Aorta (tissue), 5 donors: ENCODE results near the gene IL17REL. TPM values are rescaled to one million over a fixed set of nuclear protein-coding genes. Genes with fewer than 3 reads are reported as not detected.

Experiments
- ATAC-seq: fragments of 200-7000 bp; cut with Tn5 transposase; one replicate; pipeline ENCODE4 v1.9.1; 2022; ENCODE audit warnings: moderate library complexity; ENCODE audit not compliant: low FRiP score
- DNase-seq, 2 donors: peaks; one replicate each; pipeline ENCODE4 v3.0.0-alpha.2; 2020
- H3K27ac ChIP-seq, 2 donors: one replicate each; pipeline ENCODE4 v1.5.1; 2013; ENCODE audit warnings: low read length in 2 of 2, mild to moderate bottlenecking in 2 of 2, moderate library complexity in 2 of 2, control low read depth in 1 of 2, inconsistent platforms in 1 of 2, low read depth in 1 of 2
- H3K27me3 ChIP-seq, 2 donors: one replicate each; pipeline ENCODE4 v1.6.1; 2013; ENCODE audit warnings: control low read depth in 1 of 2, low read length in 1 of 2, mild to moderate bottlenecking in 1 of 2, moderate library complexity in 1 of 2; ENCODE audit not compliant: insufficient read depth in 2 of 2, control insufficient read depth in 1 of 2
- H3K36me3 ChIP-seq, 2 donors: one replicate each; pipeline ENCODE4 v1.6.1; 2013; ENCODE audit warnings: control low read depth in 1 of 2, low read length in 1 of 2, mild to moderate bottlenecking in 1 of 2; ENCODE audit not compliant: insufficient read depth in 2 of 2, control insufficient read depth in 1 of 2
- H3K4me1 ChIP-seq, 2 donors: one replicate each; pipeline ENCODE4 v1.6.1; 2013; ENCODE audit warnings: low read length in 2 of 2, control low read depth in 1 of 2, mild to moderate bottlenecking in 1 of 2, moderate library complexity in 1 of 2; ENCODE audit not compliant: insufficient read depth in 2 of 2, control insufficient read depth in 1 of 2
- H3K4me3 ChIP-seq, 2 donors: one replicate each; pipeline ENCODE4 v1.5.1; 2013; ENCODE audit warnings: low read length in 2 of 2, control low read depth in 1 of 2, mild to moderate bottlenecking in 1 of 2
- H3K9me3 ChIP-seq: one replicate; pipeline ENCODE4 v1.6.1; 2013; ENCODE audit warnings: mild to moderate bottlenecking, low read length; ENCODE audit not compliant: control insufficient read depth
- WGBS, 2 donors: extraction: QIAGEN DNeasy Blood & Tissue Kit; methylation state at CpG; one replicate each; pipeline ENCODE4 v1.1.7; 2013; 5-methylcytosine and 5-hydroxymethylcytosine counted together
- intact Hi-C, 2 donors: fragments of 100-400 bp; cut with DNase I; formaldehyde crosslinking; loops; one replicate each; pipeline versions ENCODE4 v1.14.2 to v1.15.0; 2022
- polyA plus RNA-seq, 2 donors: library from polyadenylated mRNA; stranded (reverse); fragments of 200-250 nt; gene quantifications; one replicate each; pipeline ENCODE4 v1.2.3, GENCODE V29; 2013
- total RNA-seq, 2 donors: library from RNA; stranded (reverse); fragmentation: NEBNext Ultra II Directional; extraction: Animal tissue kit (Norgen Biotek cat#: 25700); gene quantifications; one replicate each; pipeline ENCODE4 v1.2.1, GENCODE V29; 2021
- donor health status: healthy with polysubstance abuse.
- donor health status: Bipolar disorder and iron deficiency.
- donor health status: DM: no; HTN: no; CAD: no.
- donor health status: DM: no; HTN: no; CAD: no.
- donor health status: DM: yes; HTN: yes; CAD: no.

IL17REL gene
- total and polyA plus RNA-seq, 4 donors: 0.05 TPM; not detected in 3

- Histone ChIP-seq H3K36me3 (no peaks in the 10 kb centered on the region), H3K4me1 (no peaks in the 10 kb centered on the region), H3K27ac (no peak overlapping the region), H3K4me3 (no peak overlapping the region), H3K9me3 (no peaks in the 10 kb centered on the region), H3K27me3 (no peaks in the 10 kb centered on the region)
- peak in 1 of 2 donors; percentile 13 for DNase-seq
- intact Hi-C loops: loop anchor here in 1 of 2 donors (5.0 to 10.0 kb wide), 2 partner anchors 52 to 56 kb away; no protein-coding TSS in a partner anchor
- WGBS, 2 donors: 52 to 60% methylated on average over 15 of the region's 15 CpGs
- peak; percentile 3 for ATAC-seq
Measured at GRCh38 chr22:49976439-49977175, 36.0 kb downstream of the IL17REL start.

GRCh38 chr22:49975543-49976389, 36.8 kb downstream of the IL17REL start:
- Histone ChIP-seq H3K36me3 (no peaks in the 10 kb centered on the region), H3K4me3 (no peak overlapping the region), H3K9me3 (no peaks in the 10 kb centered on the region), H3K27ac (no peak overlapping the region), H3K4me1 (no peaks in the 10 kb centered on the region), H3K27me3 (no peaks in the 10 kb centered on the region)
- WGBS, 2 donors: 44 to 48% methylated on average over 11 to 17 of the region's 17 CpGs
- DNase-seq (peak; percentile 50 to 73), ATAC-seq (no peak)
- intact Hi-C loops: loop anchor here in 1 of 2 donors (5.0 to 10.0 kb wide), 2 partner anchors 51 to 57 kb away; no protein-coding TSS in a partner anchor

GRCh38 chr22:49973018-49973961, 39.3 kb downstream of the IL17REL start:
- ATAC-seq (no peak), DNase-seq (peak in 1 of 2 donors; percentile 2)
- Histone ChIP-seq H3K36me3 (no peaks in the 10 kb centered on the region), H3K9me3 (no peaks in the 10 kb centered on the region), H3K4me3 (no peak overlapping the region), H3K27me3 (no peaks in the 10 kb centered on the region), H3K4me1 (no peaks in the 10 kb centered on the region), H3K27ac (no peak overlapping the region)
- intact Hi-C loops: loop anchor here in 1 of 2 donors (10.0 kb wide), 1 partner anchor 48 kb away; no protein-coding TSS in a partner anchor
- WGBS, 2 donors: 91 to 92% methylated on average over 5 of the region's 5 CpGs

DNA sequence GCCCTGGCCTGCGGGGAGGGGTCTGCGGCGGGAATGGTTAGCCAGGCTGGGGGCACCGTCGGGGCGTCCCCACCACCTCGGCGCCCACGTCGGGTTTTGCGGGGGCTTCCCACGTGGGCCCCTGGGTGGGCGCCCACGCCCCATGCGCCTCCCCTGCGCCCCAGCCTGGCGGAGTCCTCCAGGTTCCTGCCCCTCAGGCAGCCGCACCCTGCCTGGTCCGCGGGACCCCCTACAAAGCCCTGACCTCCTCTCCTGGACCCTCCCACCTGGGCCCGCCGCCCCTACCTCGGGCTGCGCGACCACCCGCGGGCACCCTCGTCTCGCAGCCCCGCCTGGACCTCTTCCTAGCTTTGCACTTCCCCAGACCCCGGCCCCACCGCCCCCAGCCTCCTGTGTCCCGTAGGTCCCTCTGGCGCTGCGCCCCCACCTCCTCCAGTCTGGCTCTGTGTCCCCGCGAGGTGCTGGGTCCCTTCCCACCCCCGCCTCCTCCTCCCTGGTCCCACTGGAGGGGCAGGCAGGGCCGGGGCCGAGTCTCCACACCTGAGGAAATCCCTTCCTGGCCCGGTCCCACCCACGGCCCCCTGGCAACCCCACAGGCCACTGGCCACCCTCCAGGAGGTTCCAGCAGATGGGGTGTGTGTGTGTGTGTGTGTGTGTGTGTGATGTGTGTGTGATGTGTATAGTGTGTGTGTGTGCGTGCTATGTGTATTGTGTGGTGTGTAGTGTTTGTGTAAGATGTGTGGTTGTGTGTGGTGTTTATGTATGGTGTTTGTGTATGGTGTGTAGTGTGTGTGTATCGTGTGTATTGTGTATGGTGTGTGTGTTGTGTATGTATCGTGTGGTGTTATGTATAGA, 40.2 kb downstream of the IL17REL start:
- H3K4me1 ChIP-seq: no peaks in the 10 kb centered on the region
- H3K36me3 ChIP-seq: no peaks in the 10 kb centered on the region
- ATAC-seq (no peak), DNase-seq (peak; percentile 53 to 78)
- no peaks in the 10 kb centered on the region for H3K27me3 ChIP-seq
- no peak overlapping the region for H3K4me3 ChIP-seq
- intact Hi-C loops: loop anchor here in 1 of 2 donors (10.0 kb wide), 1 partner anchor 48 kb away; no protein-coding TSS in a partner anchor
- no peak overlapping the region for H3K27ac ChIP-seq
- WGBS, 2 donors: 34 to 37% methylated on average over 32 to 45 of the region's 45 CpGs
- H3K9me3 ChIP-seq: no peaks in the 10 kb centered on the region

- Histone ChIP-seq H3K27me3 (no peaks in the 10 kb centered on the region), H3K36me3 (no peaks in the 10 kb centered on the region), H3K9me3 (no peaks in the 10 kb centered on the region), H3K4me3 (peak overlapping the region; percentile 9 to 14), H3K27ac (no peak overlapping the region), H3K4me1 (no peaks in the 10 kb centered on the region)
- WGBS, 2 donors: 5 to 6% methylated on average over 55 to 81 of the region's 81 CpGs
- DNase-seq (peak; percentile 89 to 94), ATAC-seq (peak; percentile 68)
- intact Hi-C loops: loop anchor here (2.0 to 10.0 kb wide), 2 partner anchors 35 to 47 kb away; no protein-coding TSS in a partner anchor
Measured at GRCh38 chr22:49971232-49972162, 41.1 kb downstream of the IL17REL start.

DNA sequence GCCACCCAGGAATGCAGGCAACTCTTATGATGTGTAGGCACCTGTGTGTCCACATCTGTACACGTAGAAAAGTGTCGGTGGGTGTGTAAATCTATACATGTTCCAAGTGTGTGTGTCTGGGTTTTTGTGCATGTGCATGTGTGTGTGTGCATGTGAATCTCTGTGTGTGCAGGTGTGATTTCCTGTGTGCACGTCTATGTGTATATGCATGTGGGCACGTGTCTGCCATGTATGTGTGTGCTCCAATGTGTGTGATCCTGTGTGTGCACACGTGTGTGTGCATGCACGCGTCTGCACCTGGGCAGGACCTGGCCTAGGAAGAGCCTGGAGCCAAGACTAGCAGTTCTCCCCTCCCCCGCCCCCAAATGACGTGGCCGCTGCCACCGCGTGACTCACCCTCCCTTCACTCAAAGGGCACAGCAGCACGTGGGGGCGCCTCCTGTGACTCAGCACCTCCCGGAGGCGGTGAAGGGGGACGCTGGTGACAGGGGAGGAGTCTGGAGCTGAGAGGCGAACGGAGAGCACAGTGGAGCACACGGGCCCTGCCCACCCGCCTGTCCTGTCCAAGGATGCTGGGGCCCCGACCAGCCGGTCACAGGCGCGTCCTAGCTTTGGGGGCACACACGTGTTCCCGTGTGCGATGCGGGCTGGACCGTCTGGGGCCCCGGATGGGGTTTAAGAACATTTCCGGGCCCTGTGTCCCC, 41.9 kb downstream of the IL17REL start:
- H3K27ac ChIP-seq: peak overlapping the region in 1 of 2 donors; percentile 25
- H3K4me3 ChIP-seq: peak overlapping the region; percentile 9 to 14
- 8 to 9% methylated on average over 32 of the region's 32 CpGs for WGBS, 2 donors
- H3K27me3 ChIP-seq: no peaks in the 10 kb centered on the region
- intact Hi-C loops: loop anchor here (2.0 to 10.0 kb wide), 2 partner anchors 34 to 46 kb away; no protein-coding TSS in a partner anchor
- H3K4me1 ChIP-seq: no peaks in the 10 kb centered on the region
- no peaks in the 10 kb centered on the region for H3K36me3 ChIP-seq
- peak; percentile 98 to 99 for DNase-seq
- no peaks in the 10 kb centered on the region for H3K9me3 ChIP-seq
- peak; percentile 93 for ATAC-seq
